IMR-90 (cell line): ENCODE measurements around the gene PIGW. TPM values are rescaled to one million over a fixed set of nuclear protein-coding genes. Genes with fewer than 3 reads are reported as not detected.

Experiments used
- ATAC-seq: fragments of 200-7000 bp; cut with Tn5 transposase; 2 replicates; pipeline ENCODE4 v1.9.1; 2020; ENCODE audit warnings: low read depth, mild to moderate bottlenecking, moderate library complexity
- BruUV-seq: library from RNA; stranded (reverse); fragments of 400-500 nt; replicated peaks from 2 replicates; lab custom pipeline; 2021; lab: Mats Ljungman, UMichigan
- CTCF ChIA-PET: fragments of 300-600 bp; formaldehyde crosslinking; extraction: SDS; loops from one replicate; lab custom pipeline; 2021; ENCODE audit warnings: antibody characterized with exemption; lab: Yijun Ruan, JAX
- POLR2A ChIA-PET: fragments of 300-600 bp; sonication (Branson Sonifier 250); formaldehyde crosslinking; loops from one replicate; lab custom pipeline; 2022; ENCODE audit warnings: antibody characterized with exemption; ENCODE audit not compliant: unreplicated experiment; lab: Charles Lee
- DNase-seq: peaks from one replicate; pipeline ENCODE4 v3.0.0; 2013
- H2AFZ ChIP-seq: replicated peaks from 2 replicates; pipeline ENCODE3; 2013; ENCODE audit warnings: low read length, mild to moderate bottlenecking; ENCODE audit not compliant: poor library complexity
- H2AK5ac ChIP-seq: 2 replicates; pipeline ENCODE4 v1.6.1; 2013; ENCODE audit warnings: low read depth, low read length, inconsistent platforms
- H2AK9ac ChIP-seq: replicated peaks from 2 replicates; pipeline ENCODE3; 2013; ENCODE audit warnings: mild to moderate bottlenecking, low read depth, low read length, moderate library complexity; ENCODE audit not compliant: poor library complexity
- H2BK120ac ChIP-seq: 2 replicates; pipeline ENCODE4 v1.6.1; 2013; ENCODE audit warnings: low read depth, low read length, inconsistent platforms
- H2BK15ac ChIP-seq: 3 replicates; pipeline ENCODE4 v1.6.1; 2013; ENCODE audit warnings: low read depth, low read length, inconsistent platforms
- H2BK20ac ChIP-seq: 2 replicates; pipeline ENCODE4 v1.6.1; 2013; ENCODE audit warnings: low read depth, mild to moderate bottlenecking, inconsistent platforms, low read length, moderate library complexity
- H2BK5ac ChIP-seq: 2 replicates; pipeline ENCODE4 v1.6.1; 2013; ENCODE audit warnings: mild to moderate bottlenecking, low read depth, low read length, inconsistent platforms; ENCODE audit not compliant: poor library complexity, severe bottlenecking
- H3K14ac ChIP-seq: replicated peaks from 2 replicates; pipeline ENCODE4 v1.6.1; 2013; ENCODE audit warnings: low read depth, low read length, inconsistent platforms
- H3K18ac ChIP-seq: 2 replicates; pipeline ENCODE4 v1.6.1; 2013; ENCODE audit warnings: low read depth, low read length, control low read depth
- H3K23ac ChIP-seq: 2 replicates; pipeline ENCODE4 v1.6.1; 2013; ENCODE audit warnings: low read depth, low read length, inconsistent platforms
- H3K27ac ChIP-seq: 2 replicates; pipeline ENCODE4 v1.5.1; 2013; ENCODE audit warnings: mild to moderate bottlenecking, control low read depth, low read length; ENCODE audit not compliant: insufficient read depth
- H3K27me3 ChIP-seq: 2 replicates; pipeline ENCODE4 v1.6.1; 2013; ENCODE audit warnings: low read length; ENCODE audit not compliant: control insufficient read depth, insufficient read depth
- H3K36me3 ChIP-seq: 2 replicates; pipeline ENCODE4 v1.6.1; 2013; ENCODE audit warnings: low read length, mixed read lengths; ENCODE audit not compliant: control insufficient read depth, insufficient read depth
- H3K4ac ChIP-seq: 2 replicates; pipeline ENCODE4 v1.6.1; 2013; ENCODE audit warnings: low read depth, low read length, inconsistent platforms
- H3K4me1 ChIP-seq: 2 replicates; pipeline ENCODE4 v1.6.1; 2013; ENCODE audit warnings: low read length, mixed read lengths; ENCODE audit not compliant: control insufficient read depth, insufficient read depth
- H3K4me2 ChIP-seq: 2 replicates; pipeline ENCODE4 v1.6.1; 2013; ENCODE audit warnings: low read depth, mild to moderate bottlenecking, control low read depth, low read length, moderate library complexity
- H3K4me3 ChIP-seq: 2 replicates; pipeline ENCODE4 v1.5.1; 2013; ENCODE audit warnings: low read depth, mild to moderate bottlenecking, control low read depth, low read length, moderate library complexity; ENCODE audit not compliant: insufficient read depth
- H3K56ac ChIP-seq: 2 replicates; pipeline ENCODE4 v1.6.1; 2013; ENCODE audit warnings: low read length, inconsistent platforms; ENCODE audit not compliant: insufficient read depth; ENCODE audit errors: extremely low read depth
- H3K79me1 ChIP-seq, 2 experiments: 2 replicates each; pipeline ENCODE4 v1.6.1; 2013; ENCODE audit warnings: low read length in 2 of 2, inconsistent platforms in 1 of 2, low read depth in 1 of 2
- H3K9ac ChIP-seq: 2 replicates; pipeline ENCODE4 v1.6.1; 2013; ENCODE audit warnings: low read depth, low read length, control low read depth
- H3K9me1 ChIP-seq: 2 replicates; pipeline ENCODE4 v1.6.1; 2013; ENCODE audit warnings: low read length, inconsistent platforms; ENCODE audit not compliant: insufficient read depth
- H3K9me3 ChIP-seq: 2 replicates; pipeline ENCODE4 v1.6.1; 2013; ENCODE audit warnings: low read length; ENCODE audit not compliant: control insufficient read depth, insufficient read depth
- H4K20me1 ChIP-seq: 2 replicates; pipeline ENCODE4 v1.6.1; 2013; ENCODE audit warnings: low read length, inconsistent platforms; ENCODE audit not compliant: insufficient read depth
- H4K5ac ChIP-seq: 2 replicates; pipeline ENCODE4 v1.6.1; 2013; ENCODE audit warnings: mild to moderate bottlenecking, low read depth, low read length, control low read depth
- H4K8ac ChIP-seq, 2 experiments: 2 replicates each; pipeline ENCODE4 v1.6.1; 2013; ENCODE audit warnings: low read depth in 2 of 2, low read length in 2 of 2, control low read depth in 1 of 2, inconsistent platforms in 1 of 2
- H4K91ac ChIP-seq: 2 replicates; pipeline ENCODE4 v1.6.1; 2013; ENCODE audit warnings: low read depth, low read length, inconsistent platforms; ENCODE audit not compliant: insufficient read depth
- BHLHE40 ChIP-seq: fragments of 150-350 bp; IDR thresholded peaks from 2 replicates; pipeline ENCODE4 v1.6.1; 2016; ENCODE audit warnings: mild to moderate bottlenecking, low read depth, low read length
- CEBPB ChIP-seq: IDR thresholded peaks from 2 replicates; pipeline ENCODE4 v1.6.1; 2012; ENCODE audit warnings: low read depth, low read length, improper control_type of control experiment
- CHD1 ChIP-seq: IDR thresholded peaks from 2 replicates; pipeline ENCODE4 v1.6.1; 2012; ENCODE audit warnings: low read depth, low read length, improper control_type of control experiment
- MAZ ChIP-seq: IDR thresholded peaks from 2 replicates; pipeline ENCODE4 v1.6.1; 2012; ENCODE audit warnings: low read depth, mild to moderate bottlenecking, low read length, improper control_type of control experiment, moderate library complexity, borderline replicate concordance
- MXI1 ChIP-seq: IDR thresholded peaks from 2 replicates; pipeline ENCODE4 v1.6.1; 2012; ENCODE audit warnings: low read depth, mild to moderate bottlenecking, low read length, moderate library complexity, borderline replicate concordance
- NFE2L2 ChIP-seq: fragments of 150-350 bp; IDR thresholded peaks from 2 replicates; pipeline ENCODE4 v1.6.1; 2016; ENCODE audit warnings: low read depth, mild to moderate bottlenecking, low read length
- POLR2A ChIP-seq: IDR thresholded peaks from 2 replicates; pipeline ENCODE4 v1.6.1; 2012; ENCODE audit warnings: mild to moderate bottlenecking, low read depth, low read length
- RAD21 ChIP-seq: IDR thresholded peaks from 2 replicates; pipeline ENCODE4 v1.6.1; 2012; ENCODE audit warnings: low read length, improper control_type of control experiment
- RCOR1 ChIP-seq: IDR thresholded peaks from 2 replicates; pipeline ENCODE4 v1.6.1; 2012; ENCODE audit warnings: mild to moderate bottlenecking, low read length, improper control_type of control experiment; ENCODE audit not compliant: insufficient replicate concordance
- RFX5 ChIP-seq: IDR thresholded peaks from 2 replicates; pipeline ENCODE4 v1.8.0; 2012; ENCODE audit warnings: low read depth, mild to moderate bottlenecking, low read length, moderate library complexity
- SMC3 ChIP-seq: fragments of 150-350 bp; IDR thresholded peaks from 2 replicates; pipeline ENCODE4 v1.6.1; 2016; ENCODE audit warnings: low read depth, mild to moderate bottlenecking, antibody characterized with exemption, low read length, moderate library complexity
- WGBS, 2 experiments: methylation state at CpG; one replicate each; pipeline versions ENCODE4 v1.1.5 to v1.1.7; 2013; ENCODE audit warnings: missing lambda C conversion rate in 2 of 2; ENCODE audit not compliant: insufficient read length in 1 of 2; ENCODE audit errors: extremely low coverage in 2 of 2; 5-methylcytosine and 5-hydroxymethylcytosine counted together
- dilution Hi-C: fragments of 300-500 bp; cut with HindIII; formaldehyde crosslinking; loops from one replicate; pipeline ENCODE4 v1.14.3; 2018; ENCODE audit warnings: low sequenced_read_pairs; ENCODE audit not compliant: unreplicated experiment
- in situ Hi-C: fragments of 300-500 bp; cut with MboI; formaldehyde crosslinking; loops from 3 replicates; pipeline ENCODE4 v1.14.3; 2019; ENCODE audit warnings: low sequenced_read_pairs, inconsistent platforms, mixed read lengths
- intact Hi-C: fragments of 100-400 bp; cut with micrococcal nuclease; formaldehyde crosslinking; loops from 2 replicates; pipeline ENCODE4 v1.10.0; 2022
- polyA plus RNA-seq, 3 experiments: library from polyadenylated mRNA; depleted of rRNA; stranded (reverse); fragments of >200 nt; gene quantifications; 2 replicates each; pipeline ENCODE4 v1.2.3, GENCODE V29; 2012; ENCODE audit warnings: low replicate concordance in 1 of 3
- total RNA-seq: library from RNA; depleted of rRNA; stranded (reverse); fragments of >200 nt; gene quantifications from 2 replicates; pipeline ENCODE4 v1.2.3, GENCODE V29; 2012
- TF ChIP-seq, protein P1 (sequence below): fragments of 150-350 bp; IDR thresholded peaks from 2 replicates; pipeline ENCODE4 v1.6.1; 2017; ENCODE audit warnings: mild to moderate bottlenecking, antibody characterized with exemption, low read length, low read depth
- TF ChIP-seq, protein P2 (sequence below): fragments of 150-350 bp; IDR thresholded peaks from 2 replicates; pipeline ENCODE4 v1.6.1; 2016; ENCODE audit warnings: low read depth, mild to moderate bottlenecking, low read length, moderate library complexity, borderline replicate concordance
- TF ChIP-seq, protein P3 (sequence below): conservative IDR thresholded peaks from 2 replicates; pipeline ENCODE4 v1.5.1; 2012; ENCODE audit warnings: mild to moderate bottlenecking, low read depth, low read length, improper control_type of control experiment

The PIGW gene
- total and polyA plus RNA-seq, 2 of the 4 experiments (the other 2 are of a cell fraction): 4.5 to 5.5 TPM

DNA sequence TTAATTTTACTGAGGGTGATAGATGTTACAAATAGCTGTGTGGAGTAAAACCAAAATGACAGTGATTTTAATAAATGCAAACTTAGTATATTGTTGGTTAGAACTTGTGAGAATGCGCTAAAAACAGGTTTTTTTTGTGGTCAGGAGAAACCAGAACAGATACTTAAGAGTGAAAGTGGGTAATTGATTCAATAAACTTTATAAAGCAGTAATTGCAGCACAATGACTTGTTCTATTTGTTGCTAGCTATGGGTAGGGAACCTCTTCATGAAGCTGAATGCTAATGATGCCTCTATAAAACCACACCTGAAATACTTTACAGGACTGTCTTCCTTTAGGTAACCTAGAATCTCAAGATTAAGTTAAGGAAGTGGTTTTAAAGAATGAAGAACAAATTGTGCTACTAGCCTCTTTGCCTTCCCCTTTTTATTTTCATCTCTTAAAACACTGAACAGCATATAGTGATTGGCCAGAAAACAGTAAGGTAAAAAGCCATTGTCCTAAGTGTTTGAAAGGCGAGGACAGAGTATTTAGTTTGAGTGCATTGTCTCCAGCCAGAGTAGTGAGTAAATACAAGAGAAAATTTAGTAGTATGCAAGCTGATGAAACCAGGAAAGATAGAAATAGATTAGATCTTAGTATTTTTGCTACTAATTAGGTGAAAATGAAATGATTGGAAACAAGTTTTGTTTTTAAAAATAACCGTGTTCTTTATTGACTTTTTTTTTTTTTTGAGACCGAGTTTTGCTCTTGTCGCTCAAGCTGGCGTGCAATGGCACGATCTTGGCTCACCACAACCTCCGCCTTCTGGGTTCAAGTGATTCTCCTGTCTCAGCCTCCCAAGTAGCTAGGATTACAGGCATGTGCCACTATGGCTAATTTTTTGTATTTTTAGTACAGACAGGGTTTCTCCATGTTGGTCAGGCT lies 16.0 kb downstream of the PIGW start:
- no peak overlapping the region for H4K91ac ChIP-seq
- peaks cover 95% of the 10 kb centered on the region for H4K20me1 ChIP-seq
- H3K36me3 ChIP-seq: peaks cover 11% of the 10 kb centered on the region
- intact Hi-C loops (no loop called here), dilution Hi-C loops (no loop called here), in situ Hi-C loops (no loop called here)
- no peaks in the 10 kb centered on the region; the same call in 1 of the 2 replicates for H3K4me1 ChIP-seq
- H4K5ac ChIP-seq: no peak overlapping the region
- H2BK5ac ChIP-seq: no peak overlapping the region
- no peak overlapping the region for H4K8ac ChIP-seq
- no peak overlapping the region for H3K23ac ChIP-seq
- H3K4me2 ChIP-seq: no peak overlapping the region
- H3K27me3 ChIP-seq: no peaks in the 10 kb centered on the region
- H3K56ac ChIP-seq: no peak overlapping the region
- H3K27ac ChIP-seq: no peak overlapping the region
- H3K4me3 ChIP-seq: no peak overlapping the region
- H2AK9ac ChIP-seq: no peak overlapping the region
- no peak overlapping the region for H3K18ac ChIP-seq
- CTCF ChIA-PET: no interaction called here
- no peak overlapping the region for H2AFZ ChIP-seq
- no peak overlapping the region for H2AK5ac ChIP-seq
- no peak overlapping the region for H3K14ac ChIP-seq
- H3K4ac ChIP-seq: no peak overlapping the region
- no peak for DNase-seq
- H3K9ac ChIP-seq: no peak overlapping the region
- H2BK120ac ChIP-seq: no peak overlapping the region
- peaks cover 4 to 16% of the 10 kb centered on the region in 2 experiments; a peak in 3 of 4 replicates for H3K79me1 ChIP-seq
- H2BK15ac ChIP-seq: no peak overlapping the region
- WGBS, 2 experiments: 100% methylated on average over 1 of the region's 8 CpGs; no CpG with 5 or more reads in 1 of the 2 experiments
- no TSS peak for BruUV-seq
- no peaks in the 10 kb centered on the region for H3K9me1 ChIP-seq
- POLR2A ChIA-PET: interaction anchor here (0.6 kb wide), 1 partner anchor 65 kb away, joined by 3 read pairs; no protein-coding TSS in a partner anchor
- H2BK20ac ChIP-seq: no peak overlapping the region
- H3K9me3 ChIP-seq: no peaks in the 10 kb centered on the region
- ATAC-seq: no peak
- TF ChIP-seq, protein P1, sequence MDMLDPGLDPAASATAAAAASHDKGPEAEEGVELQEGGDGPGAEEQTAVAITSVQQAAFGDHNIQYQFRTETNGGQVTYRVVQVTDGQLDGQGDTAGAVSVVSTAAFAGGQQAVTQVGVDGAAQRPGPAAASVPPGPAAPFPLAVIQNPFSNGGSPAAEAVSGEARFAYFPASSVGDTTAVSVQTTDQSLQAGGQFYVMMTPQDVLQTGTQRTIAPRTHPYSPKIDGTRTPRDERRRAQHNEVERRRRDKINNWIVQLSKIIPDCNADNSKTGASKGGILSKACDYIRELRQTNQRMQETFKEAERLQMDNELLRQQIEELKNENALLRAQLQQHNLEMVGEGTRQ: no peak
- no peak for TF ChIP-seq NFE2L2
- TF ChIP-seq RAD21: no peak
- TF ChIP-seq POLR2A: no peak
- no peak for TF ChIP-seq RFX5
- no peak for TF ChIP-seq CHD1
- TF ChIP-seq, protein P2, sequence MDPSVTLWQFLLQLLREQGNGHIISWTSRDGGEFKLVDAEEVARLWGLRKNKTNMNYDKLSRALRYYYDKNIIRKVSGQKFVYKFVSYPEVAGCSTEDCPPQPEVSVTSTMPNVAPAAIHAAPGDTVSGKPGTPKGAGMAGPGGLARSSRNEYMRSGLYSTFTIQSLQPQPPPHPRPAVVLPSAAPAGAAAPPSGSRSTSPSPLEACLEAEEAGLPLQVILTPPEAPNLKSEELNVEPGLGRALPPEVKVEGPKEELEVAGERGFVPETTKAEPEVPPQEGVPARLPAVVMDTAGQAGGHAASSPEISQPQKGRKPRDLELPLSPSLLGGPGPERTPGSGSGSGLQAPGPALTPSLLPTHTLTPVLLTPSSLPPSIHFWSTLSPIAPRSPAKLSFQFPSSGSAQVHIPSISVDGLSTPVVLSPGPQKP: no peak
- TF ChIP-seq CEBPB: no peak
- TF ChIP-seq MAZ: no peak
- TF ChIP-seq RCOR1: no peak
- TF ChIP-seq, protein P3, sequence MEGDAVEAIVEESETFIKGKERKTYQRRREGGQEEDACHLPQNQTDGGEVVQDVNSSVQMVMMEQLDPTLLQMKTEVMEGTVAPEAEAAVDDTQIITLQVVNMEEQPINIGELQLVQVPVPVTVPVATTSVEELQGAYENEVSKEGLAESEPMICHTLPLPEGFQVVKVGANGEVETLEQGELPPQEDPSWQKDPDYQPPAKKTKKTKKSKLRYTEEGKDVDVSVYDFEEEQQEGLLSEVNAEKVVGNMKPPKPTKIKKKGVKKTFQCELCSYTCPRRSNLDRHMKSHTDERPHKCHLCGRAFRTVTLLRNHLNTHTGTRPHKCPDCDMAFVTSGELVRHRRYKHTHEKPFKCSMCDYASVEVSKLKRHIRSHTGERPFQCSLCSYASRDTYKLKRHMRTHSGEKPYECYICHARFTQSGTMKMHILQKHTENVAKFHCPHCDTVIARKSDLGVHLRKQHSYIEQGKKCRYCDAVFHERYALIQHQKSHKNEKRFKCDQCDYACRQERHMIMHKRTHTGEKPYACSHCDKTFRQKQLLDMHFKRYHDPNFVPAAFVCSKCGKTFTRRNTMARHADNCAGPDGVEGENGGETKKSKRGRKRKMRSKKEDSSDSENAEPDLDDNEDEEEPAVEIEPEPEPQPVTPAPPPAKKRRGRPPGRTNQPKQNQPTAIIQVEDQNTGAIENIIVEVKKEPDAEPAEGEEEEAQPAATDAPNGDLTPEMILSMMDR: no peak
- no peak for TF ChIP-seq SMC3
- no peak for TF ChIP-seq MXI1
- no peak for TF ChIP-seq BHLHE40
